ENCODE results near the gene TBC1D17.

GRCh38 chr19:49837009-49837310 is 40.5 kb upstream of the TBC1D17 start:
- TF ChIP-seq CTCF (IDR thresholded peaks at IDR 0.05), result no peak
- TF ChIP-seq POLR2A (IDR thresholded peaks at IDR 0.05), result no peak
- no peak for TF ChIP-seq POLR2AphosphoS5 (IDR thresholded peaks at IDR 0.05)

Data from breast epithelium (tissue), 3 donors.